ENCODE measurements around the gene VTCN1.

DNA sequence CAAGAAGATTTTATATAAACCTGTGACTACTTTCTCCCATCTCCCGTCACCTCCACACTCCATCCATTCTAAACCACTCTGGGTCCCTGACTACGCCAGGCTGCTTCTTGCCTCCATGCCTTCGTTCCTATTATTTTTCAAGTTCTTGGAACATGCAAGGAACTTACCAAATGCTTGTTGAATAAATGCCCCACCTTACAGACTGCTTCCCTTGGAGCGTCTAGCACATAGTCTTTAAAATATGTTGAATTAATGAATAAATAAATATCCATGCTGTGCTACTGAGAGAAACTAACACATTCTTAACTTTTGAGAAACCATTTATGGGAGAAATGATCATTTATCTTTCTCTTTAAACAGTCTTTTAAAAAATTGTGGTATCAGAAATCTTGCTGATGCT lies 27.6 kb downstream of the VTCN1 start:
- TF ChIP-seq CSRNP3 (CRISPR knock-in tag; IDR thresholded peaks at IDR 0.05) (no peak), ZC3H10 (CRISPR knock-in tag; IDR thresholded peaks at IDR 0.05) (no peak), TOX (CRISPR knock-in tag; IDR thresholded peaks at IDR 0.05; ENCODE audit: borderline replicate concordance) (no peak), PPARA (CRISPR knock-in tag; IDR thresholded peaks at IDR 0.05; ENCODE audit: borderline replicate concordance) (no peak), OSR1 (CRISPR knock-in tag; IDR thresholded peaks at IDR 0.05) (no peak), PATZ1 (CRISPR knock-in tag; IDR thresholded peaks at IDR 0.05; ENCODE audit: borderline replicate concordance) (no peak), ISL1 (CRISPR knock-in tag; IDR thresholded peaks at IDR 0.05) (no peak), ARNTL (CRISPR knock-in tag; IDR thresholded peaks at IDR 0.05; ENCODE audit: borderline replicate concordance, low read depth) (no peak), ZFP3 (CRISPR knock-in tag; IDR thresholded peaks at IDR 0.05) (no peak), ZFP30 (CRISPR knock-in tag; IDR thresholded peaks at IDR 0.05) (no peak), GLIS3 (CRISPR knock-in tag; IDR thresholded peaks at IDR 0.05) (no peak), RARB (CRISPR knock-in tag; IDR thresholded peaks at IDR 0.05) (no peak)
- TF ChIP-seq, protein P1, sequence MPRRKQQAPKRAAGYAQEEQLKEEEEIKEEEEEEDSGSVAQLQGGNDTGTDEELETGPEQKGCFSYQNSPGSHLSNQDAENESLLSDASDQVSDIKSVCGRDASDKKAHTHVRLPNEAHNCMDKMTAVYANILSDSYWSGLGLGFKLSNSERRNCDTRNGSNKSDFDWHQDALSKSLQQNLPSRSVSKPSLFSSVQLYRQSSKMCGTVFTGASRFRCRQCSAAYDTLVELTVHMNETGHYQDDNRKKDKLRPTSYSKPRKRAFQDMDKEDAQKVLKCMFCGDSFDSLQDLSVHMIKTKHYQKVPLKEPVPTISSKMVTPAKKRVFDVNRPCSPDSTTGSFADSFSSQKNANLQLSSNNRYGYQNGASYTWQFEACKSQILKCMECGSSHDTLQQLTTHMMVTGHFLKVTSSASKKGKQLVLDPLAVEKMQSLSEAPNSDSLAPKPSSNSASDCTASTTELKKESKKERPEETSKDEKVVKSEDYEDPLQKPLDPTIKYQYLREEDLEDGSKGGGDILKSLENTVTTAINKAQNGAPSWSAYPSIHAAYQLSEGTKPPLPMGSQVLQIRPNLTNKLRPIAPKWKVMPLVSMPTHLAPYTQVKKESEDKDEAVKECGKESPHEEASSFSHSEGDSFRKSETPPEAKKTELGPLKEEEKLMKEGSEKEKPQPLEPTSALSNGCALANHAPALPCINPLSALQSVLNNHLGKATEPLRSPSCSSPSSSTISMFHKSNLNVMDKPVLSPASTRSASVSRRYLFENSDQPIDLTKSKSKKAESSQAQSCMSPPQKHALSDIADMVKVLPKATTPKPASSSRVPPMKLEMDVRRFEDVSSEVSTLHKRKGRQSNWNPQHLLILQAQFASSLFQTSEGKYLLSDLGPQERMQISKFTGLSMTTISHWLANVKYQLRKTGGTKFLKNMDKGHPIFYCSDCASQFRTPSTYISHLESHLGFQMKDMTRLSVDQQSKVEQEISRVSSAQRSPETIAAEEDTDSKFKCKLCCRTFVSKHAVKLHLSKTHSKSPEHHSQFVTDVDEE (CRISPR knock-in tag; IDR thresholded peaks at IDR 0.05) = no peak
